ENCODE measurements around the gene SFTPA1. TPM values are rescaled to one million over a fixed set of nuclear protein-coding genes. Genes with fewer than 3 reads are reported as not detected.
"Not testable (repeated sequence)": the region's sequence is repeated elsewhere in the genome, so short reads cannot be mapped to it uniquely, and the experiment has no call there.

The SFTPA1 gene
- polyA plus RNA-seq, 3 donors = not detected

GRCh38 chr10:79593377-79593776 lies 17.4 kb upstream of the SFTPA1 start:
- no peaks in the 10 kb centered on the region for H3K27me3 ChIP-seq (ENCODE audit: control insufficient read depth in 2 of 2, insufficient read depth in 2 of 2, low read length in 2 of 2)
- intact Hi-C loops (cut with micrococcal nuclease) = no loop called here
- peaks cover 9 to 11% of the 10 kb centered on the region in 2 donors for H3K9me3 ChIP-seq (replicated peaks in 1 of 2; ENCODE audit: control insufficient read depth in 1 of 2, insufficient read depth in 1 of 2, low read length in 2 of 2)
- H4K20me1 ChIP-seq (ENCODE audit: insufficient read depth, low read length) = no peaks in the 10 kb centered on the region
- no peak for TF ChIP-seq CTCF (IDR thresholded peaks at IDR 0.05)
- H3K9ac ChIP-seq (ENCODE audit: insufficient read depth, low read length, poor library complexity, severe bottlenecking) = no peak overlapping the region
- H2AFZ ChIP-seq (ENCODE audit: insufficient read depth, low read depth, low read length, poor library complexity, severe bottlenecking) = no peak overlapping the region
- peaks cover 13 to 31% (median 17%) of the 10 kb centered on the region in 7 donors for H3K9me3 Mint-ChIP-seq
- H3K27me3 Mint-ChIP-seq (ENCODE audit: low read depth in 3 of 3) = peaks cover 7 to 13% (median 11%) of the 10 kb centered on the region in 3 donors
- no peak overlapping the region for H3K27ac Mint-ChIP-seq
- H3K79me2 ChIP-seq (ENCODE audit: insufficient read depth, low read length) = no peaks in the 10 kb centered on the region
- H3K4me3 ChIP-seq (replicated peaks in 1 of 3; ENCODE audit: low read depth in 2 of 3, low read length in 3 of 3) = no peak overlapping the region
- H3K27ac ChIP-seq (ENCODE audit: low read depth in 1 of 2, low read length in 2 of 2) = no peak overlapping the region
- no peaks in the 10 kb centered on the region for H3K36me3 Mint-ChIP-seq
- no peaks in the 10 kb centered on the region for H3K4me1 Mint-ChIP-seq
- DNase-seq = no peak
- no peak overlapping the region for H3K4me2 ChIP-seq (replicated peaks; ENCODE audit: extremely low read depth, low read length, poor library complexity, severe bottlenecking)
- no peaks in the 10 kb centered on the region for H3K36me3 ChIP-seq (replicated peaks in 1 of 2; ENCODE audit: control insufficient read depth in 1 of 2, insufficient read depth in 2 of 2, low read length in 2 of 2)
- WGBS (ENCODE audit: insufficient coverage) = 89% methylated on average over 1 of the region's 1 CpG
- no peaks in the 10 kb centered on the region for H3K4me1 ChIP-seq (ENCODE audit: control insufficient read depth in 1 of 2, insufficient read depth in 2 of 2, low read length in 2 of 2)
- no peak overlapping the region for H3K4me3 Mint-ChIP-seq

GRCh38 chr10:79594565-79594964 lies 16.2 kb upstream of the SFTPA1 start:
- H2AFZ ChIP-seq (ENCODE audit: insufficient read depth, low read depth, low read length, poor library complexity, severe bottlenecking); H3K79me2 ChIP-seq (ENCODE audit: insufficient read depth, low read length); H3K4me1 Mint-ChIP-seq; H3K4me1 ChIP-seq (ENCODE audit: control insufficient read depth in 1 of 2, insufficient read depth in 2 of 2, low read length in 2 of 2); H4K20me1 ChIP-seq (ENCODE audit: insufficient read depth, low read length); H3K27ac ChIP-seq (ENCODE audit: low read depth in 1 of 2, low read length in 2 of 2); H3K9ac ChIP-seq (ENCODE audit: insufficient read depth, low read length, poor library complexity, severe bottlenecking); H3K4me3 Mint-ChIP-seq; H3K36me3 Mint-ChIP-seq; H3K4me2 ChIP-seq (replicated peaks; ENCODE audit: extremely low read depth, low read length, poor library complexity, severe bottlenecking); H3K27me3 ChIP-seq (ENCODE audit: control insufficient read depth in 2 of 2, insufficient read depth in 2 of 2, low read length in 2 of 2); DNase-seq; intact Hi-C loops (cut with micrococcal nuclease); H3K27ac Mint-ChIP-seq; H3K36me3 ChIP-seq (replicated peaks in 1 of 2; ENCODE audit: control insufficient read depth in 1 of 2, insufficient read depth in 2 of 2, low read length in 2 of 2); H3K4me3 ChIP-seq (replicated peaks in 1 of 3; ENCODE audit: low read depth in 2 of 3, low read length in 3 of 3): not testable (repeated sequence)
- Mint-ChIP-seq H3K9me3 (peaks cover 15 to 42% (median 20%) of the 10 kb centered on the region in 7 donors), H3K27me3 (ENCODE audit: low read depth in 3 of 3) (peaks cover 7 to 15% (median 11%) of the 10 kb centered on the region in 3 donors)
- WGBS (ENCODE audit: insufficient coverage) = 91% methylated on average over 2 of the region's 3 CpGs
- H3K9me3 ChIP-seq (replicated peaks in 1 of 2; ENCODE audit: control insufficient read depth in 1 of 2, insufficient read depth in 1 of 2, low read length in 2 of 2) = peaks cover 10 to 11% of the 10 kb centered on the region in 2 donors

All from CD14-positive monocyte (primary cell).